Mesothelial cell of epicardium (in vitro differentiated cells): ENCODE data around the gene JAG1. TPM values are rescaled to one million over a fixed set of nuclear protein-coding genes. Genes with fewer than 3 reads are reported as not detected.
"Not testable (repeated sequence)": the region's sequence is repeated elsewhere in the genome, so short reads cannot be mapped to it uniquely, and the experiment has no call there.

Source experiments
- DNase-seq, 2 experiments: peaks; one replicate each; pipeline ENCODE4 v3.0.0; 2021; ENCODE audit warnings: low spot score in 2 of 2; ENCODE audit not compliant: unreplicated experiment in 2 of 2
- H3K27ac Mint-ChIP-seq: 2 replicates; pipeline ENCODE4 v1.8.0; 2021; ENCODE audit warnings: mixed read lengths
- H3K27me3 Mint-ChIP-seq: 2 replicates; pipeline ENCODE4 v1.8.0; 2021; ENCODE audit warnings: low read depth, mixed read lengths
- H3K36me3 Mint-ChIP-seq: 2 replicates; pipeline ENCODE4 v1.8.0; 2021; ENCODE audit warnings: mixed read lengths
- H3K4me1 Mint-ChIP-seq: 2 replicates; pipeline ENCODE4 v1.8.0; 2021; ENCODE audit warnings: mixed read lengths
- H3K4me3 Mint-ChIP-seq: 2 replicates; pipeline ENCODE4 v1.8.0; 2021; ENCODE audit warnings: mild to moderate bottlenecking, moderate library complexity, mixed read lengths
- H3K9me3 Mint-ChIP-seq: 2 replicates; pipeline ENCODE4 v1.8.0; 2021; ENCODE audit warnings: mixed read lengths
- CTCF ChIP-seq: fragments of 200-600 bp; sonication (generic); IDR thresholded peaks from one replicate; pipeline ENCODE4 v1.5.0; 2021; ENCODE audit warnings: antibody characterized with exemption; ENCODE audit not compliant: unreplicated experiment
- total RNA-seq: library from RNA; stranded (reverse); gene quantifications from 3 replicates; pipeline ENCODE4 v1.2.1, GENCODE V29; 2021

JAG1 gene
- total RNA-seq, 1 donor from 2014 or later, result 70.9 TPM

DNA sequence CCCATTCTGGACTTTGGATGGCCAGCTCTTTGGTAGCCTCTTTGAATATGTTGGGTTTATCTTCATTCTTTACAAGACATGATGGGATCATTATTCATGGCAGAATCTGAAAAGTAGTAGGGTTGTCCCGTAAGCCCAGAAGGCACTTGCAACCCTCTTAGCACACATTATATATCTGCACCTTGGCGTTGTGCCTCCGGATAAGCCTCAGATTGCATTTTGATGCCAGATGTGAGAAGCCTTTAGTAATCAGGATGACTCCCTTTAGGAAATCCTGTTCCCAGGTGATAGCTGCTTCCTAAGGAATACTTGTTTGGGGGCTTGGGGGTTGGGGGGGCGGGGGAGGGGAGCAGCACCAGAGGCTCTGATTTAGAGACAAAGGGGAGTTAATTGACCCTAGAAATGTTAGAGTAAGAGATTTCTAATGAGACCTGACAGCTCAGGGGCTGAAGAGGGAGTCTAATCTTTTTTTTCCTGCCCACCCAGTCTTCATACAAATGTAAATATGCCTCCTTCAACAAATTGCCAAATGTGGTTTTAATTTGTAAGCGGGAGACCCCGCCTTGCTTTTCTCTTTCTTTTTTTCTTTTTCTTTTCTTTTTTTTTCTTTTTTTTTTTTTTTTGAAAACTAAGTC, 55.1 kb downstream of the JAG1 start:
- Mint-ChIP-seq H3K4me1 (peaks cover 43% of the 10 kb centered on the region), H3K36me3 (peaks cover 3% of the 10 kb centered on the region), H3K4me3 (no peak overlapping the region), H3K9me3 (no peaks in the 10 kb centered on the region), H3K27ac (peak overlapping the region; percentile 26), H3K27me3 (no peaks in the 10 kb centered on the region)
- no peak for TF ChIP-seq CTCF
- DNase-seq, result no peak

DNA sequence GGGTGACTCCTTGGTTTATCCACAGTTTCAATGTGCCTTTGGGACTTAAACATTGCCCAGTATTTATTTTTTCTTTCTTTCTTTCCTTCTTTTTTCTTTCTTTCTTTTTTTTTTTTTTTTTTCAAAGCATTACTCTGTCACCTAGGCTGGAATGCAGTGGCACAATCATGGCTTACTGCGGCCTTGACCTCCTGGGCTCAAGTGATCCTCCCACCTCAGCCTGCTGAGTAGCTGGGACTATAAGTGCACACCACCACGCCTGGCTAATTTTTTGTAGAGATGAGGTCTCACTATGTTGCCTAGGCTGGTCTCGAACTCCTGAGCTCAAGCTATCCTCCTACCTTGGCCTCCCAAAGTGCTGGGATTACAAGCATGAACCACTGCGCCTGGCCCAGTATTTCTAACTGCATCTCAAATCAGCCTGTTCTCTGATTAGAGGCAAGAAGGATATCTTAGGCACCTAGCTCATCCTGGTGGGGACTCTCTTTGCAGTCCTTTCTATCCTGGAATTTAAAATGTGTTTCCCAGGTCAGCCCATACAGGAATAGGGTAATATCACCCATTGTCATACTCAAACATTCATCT, 56.2 kb downstream of the JAG1 start:
- not testable (repeated sequence) for H3K27me3 Mint-ChIP-seq, H3K9me3 Mint-ChIP-seq, H3K27ac Mint-ChIP-seq, H3K4me3 Mint-ChIP-seq, H3K36me3 Mint-ChIP-seq, DNase-seq
- H3K4me1 Mint-ChIP-seq, result peaks cover 33% of the 10 kb centered on the region

DNA sequence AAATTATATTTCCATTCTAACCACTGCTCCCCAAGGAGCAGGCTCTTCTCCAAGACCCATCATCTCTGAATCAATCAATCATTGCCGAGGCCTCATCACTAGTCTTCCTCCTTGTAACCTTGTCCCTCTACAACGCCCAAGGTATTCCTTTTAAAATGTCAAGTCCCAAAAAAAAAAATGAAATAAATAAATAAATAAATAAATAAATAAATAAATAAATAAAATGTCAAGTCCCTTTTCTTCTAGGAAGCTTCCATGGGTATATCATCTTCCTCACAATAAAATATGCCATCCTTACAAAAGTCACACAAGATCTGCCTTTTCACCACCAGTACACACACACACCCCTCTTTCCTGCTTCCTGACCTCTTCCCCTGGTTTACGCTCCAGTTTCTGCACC, 57.6 kb downstream of the JAG1 start:
- H3K27me3 Mint-ChIP-seq, result no peaks in the 10 kb centered on the region
- H3K27ac Mint-ChIP-seq, result no peak overlapping the region
- no peak for DNase-seq
- H3K4me1 Mint-ChIP-seq, result peaks cover 21% of the 10 kb centered on the region
- no peak overlapping the region for H3K4me3 Mint-ChIP-seq
- peaks cover 6% of the 10 kb centered on the region for H3K36me3 Mint-ChIP-seq
- no peaks in the 10 kb centered on the region for H3K9me3 Mint-ChIP-seq
- no peak for TF ChIP-seq CTCF

GRCh38 chr20:10613911-10614310, 59.9 kb downstream of the JAG1 start:
- H3K27ac Mint-ChIP-seq, result no peak overlapping the region
- no peak for TF ChIP-seq CTCF
- H3K36me3 Mint-ChIP-seq, result peaks cover 6% of the 10 kb centered on the region
- H3K4me3 Mint-ChIP-seq, result no peak overlapping the region
- H3K4me1 Mint-ChIP-seq, result peaks cover 7% of the 10 kb centered on the region
- DNase-seq, result no peak
- H3K27me3 Mint-ChIP-seq, result no peaks in the 10 kb centered on the region
- H3K9me3 Mint-ChIP-seq, result no peaks in the 10 kb centered on the region

DNA sequence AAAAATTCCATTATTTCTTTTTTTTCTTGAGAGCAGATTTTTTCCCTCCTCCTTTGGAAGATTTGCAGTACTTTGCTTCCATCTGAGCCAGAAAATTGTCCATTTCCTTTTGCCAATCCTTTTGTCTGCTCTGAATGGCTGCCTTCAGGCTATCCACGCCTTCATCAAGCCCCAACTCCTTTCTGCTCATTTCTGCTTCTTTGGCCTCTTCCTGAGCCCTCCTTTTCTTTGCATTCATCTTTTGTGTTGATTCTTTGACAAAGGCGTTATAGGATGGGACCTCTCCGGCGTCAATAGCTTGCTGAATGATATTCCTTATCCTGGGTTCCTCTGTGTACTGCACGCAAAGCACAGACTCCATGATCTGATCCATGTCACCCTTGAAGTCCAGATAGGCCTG, 60.4 kb downstream of the JAG1 start:
- not testable (repeated sequence) for H3K36me3 Mint-ChIP-seq, H3K4me1 Mint-ChIP-seq, H3K27me3 Mint-ChIP-seq, H3K27ac Mint-ChIP-seq, H3K4me3 Mint-ChIP-seq, DNase-seq, H3K9me3 Mint-ChIP-seq

DNA sequence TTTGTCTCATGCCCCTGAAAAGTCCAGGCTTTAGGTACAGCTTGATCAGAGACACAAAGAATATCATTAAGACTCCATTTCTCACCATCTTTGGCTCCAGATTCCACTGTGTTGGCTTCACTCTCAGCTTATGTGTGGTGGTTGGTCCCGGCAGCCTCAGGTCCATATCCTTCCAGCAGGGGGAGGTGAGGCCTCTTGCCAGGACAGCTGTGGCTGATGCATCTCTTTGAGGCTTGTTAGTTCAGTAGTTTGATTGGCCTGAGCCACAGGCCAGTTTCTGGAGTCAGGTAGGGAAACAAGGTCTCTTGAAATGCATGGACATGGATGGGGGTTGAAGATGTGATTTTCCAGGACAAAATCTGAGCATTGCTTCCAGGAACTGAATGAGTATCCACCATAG, 62.4 kb downstream of the JAG1 start:
- Mint-ChIP-seq H3K27ac (no peak overlapping the region), H3K4me1 (peaks cover 2% of the 10 kb centered on the region), H3K27me3 (no peaks in the 10 kb centered on the region), H3K36me3 (peaks cover 6% of the 10 kb centered on the region), H3K4me3 (no peak overlapping the region), H3K9me3 (no peaks in the 10 kb centered on the region)
- peak; percentile 18 for TF ChIP-seq CTCF
- DNase-seq, result no peak

DNA sequence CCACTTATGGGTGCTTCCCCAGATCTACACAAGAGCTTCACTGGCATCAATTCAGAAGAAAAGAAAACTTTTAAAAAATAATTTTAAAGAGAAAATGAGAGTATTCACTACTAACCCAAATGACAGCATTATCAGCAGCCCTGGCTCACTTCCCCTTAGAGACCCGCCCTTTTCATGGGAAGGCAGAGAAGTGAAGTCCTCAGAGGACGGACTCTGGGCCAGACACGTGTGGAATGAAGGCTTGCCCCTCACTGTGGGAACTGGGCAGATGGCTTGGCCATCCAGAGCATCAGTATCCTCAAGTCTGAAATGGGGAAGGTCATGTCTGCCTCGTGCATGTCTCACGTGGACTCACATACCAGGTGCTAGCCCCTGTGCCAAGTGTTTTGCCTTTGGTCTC, 63.5 kb downstream of the JAG1 start:
- no peaks in the 10 kb centered on the region for H3K27me3 Mint-ChIP-seq
- peaks cover 2% of the 10 kb centered on the region for H3K4me1 Mint-ChIP-seq
- no peaks in the 10 kb centered on the region for H3K9me3 Mint-ChIP-seq
- H3K27ac Mint-ChIP-seq, result no peak overlapping the region
- TF ChIP-seq CTCF, result no peak
- DNase-seq, result no peak
- H3K4me3 Mint-ChIP-seq, result no peak overlapping the region
- H3K36me3 Mint-ChIP-seq, result peaks cover 9% of the 10 kb centered on the region
